Testis (tissue), 3 donors: ENCODE measurements around the gene UBD. TPM values are rescaled to one million over a fixed set of nuclear protein-coding genes. Genes with fewer than 3 reads are reported as not detected.

Experiments used
- DNase-seq: peaks from one replicate; pipeline ENCODE4 v3.0.0-alpha.2; 2019
- H3K27ac ChIP-seq, 2 donors: fragments of 200-600 bp; sonication (generic); one replicate each; pipeline ENCODE4 v1.5.1; 2019
- H3K27me3 ChIP-seq: fragments of 200-600 bp; sonication (generic); one replicate; pipeline ENCODE4 v1.5.1; 2019
- H3K36me3 ChIP-seq: fragments of 200-600 bp; sonication (generic); one replicate; pipeline ENCODE4 v1.5.1; 2017; ENCODE audit warnings: low read depth; ENCODE audit errors: missing control alignments
- H3K4me1 ChIP-seq: fragments of 200-600 bp; sonication (generic); one replicate; pipeline ENCODE4 v1.5.1; 2019
- H3K4me3 ChIP-seq, 2 donors: fragments of 200-600 bp; sonication (generic); one replicate each; pipeline ENCODE4 v1.5.1; 2017 to 2019
- H3K9me3 ChIP-seq: fragments of 200-600 bp; sonication (generic); one replicate; pipeline ENCODE4 v1.5.1; 2017
- CTCF ChIP-seq, 3 experiments: fragments of 450-650 bp in 2 of 3; fragments of 200-600 bp in 1 of 3; sonication (generic) in 1 of 3; IDR thresholded peaks; one replicate each; pipeline ENCODE4 v1.5.1; 2016 to 2019; ENCODE audit warnings: antibody characterized with exemption in 3 of 3, mild to moderate bottlenecking in 2 of 3, moderate library complexity in 1 of 3
- POLR2A ChIP-seq: fragments of 450-650 bp; IDR thresholded peaks from one replicate; pipeline ENCODE4 v1.6.1; 2017; ENCODE audit warnings: antibody characterized with exemption, mild to moderate bottlenecking, moderate library complexity
- WGBS, 2 donors: methylation state at CpG; one replicate each; pipeline ENCODE4 v1.1.5; 2018; 5-methylcytosine and 5-hydroxymethylcytosine counted together
- intact Hi-C: fragments of 100-400 bp; cut with DNase I; formaldehyde crosslinking; loops from one replicate; pipeline ENCODE4 v1.15.1; 2023; ENCODE audit warnings: low total_unique reads
- polyA plus RNA-seq: library from polyadenylated mRNA; stranded (reverse); fragments of 350-450 nt; fragmentation: Illumina TruSeq; extraction: RNeasy Lipid Tissue Mini Kit (QIAGEN cat#74804); gene quantifications from one replicate; pipeline ENCODE4 v1.2.3, GENCODE V29; 2014; ENCODE audit warnings: low read depth, low replicate concordance; ENCODE audit not compliant: insufficient read depth
- total RNA-seq, 2 donors: library from RNA; depleted of rRNA; stranded (reverse); fragments of >200 nt; gene quantifications; one replicate each; pipeline ENCODE4 v1.2.3, GENCODE V29; 2016

Gene UBD
- total and polyA plus RNA-seq, 3 donors from 2014 or later, result 0.25 to 8.0 TPM; not detected in 1

GRCh38 chr6:29547573-29547972, 12.0 kb downstream of the UBD start:
- no peak for TF ChIP-seq POLR2A
- TF ChIP-seq CTCF (IDR thresholded peaks at IDR 0.05), result no peak
- WGBS, 2 donors, result 45 to 56% methylated on average over 3 of the region's 3 CpGs
- H3K4me1 ChIP-seq, result no peaks in the 10 kb centered on the region

GRCh38 chr6:29537714-29538403, 21.7 kb downstream of the UBD start:
- H3K9me3 ChIP-seq, result no peaks in the 10 kb centered on the region
- intact Hi-C loops, result no loop called here
- DNase-seq, result no peak
- no peak for TF ChIP-seq CTCF (IDR thresholded peaks at IDR 0.05)
- TF ChIP-seq POLR2A, result no peak
- no peak overlapping the region for H3K27ac ChIP-seq
- no peaks in the 10 kb centered on the region for H3K27me3 ChIP-seq
- H3K4me1 ChIP-seq, result no peaks in the 10 kb centered on the region
- no peaks in the 10 kb centered on the region for H3K36me3 ChIP-seq
- 75 to 77% methylated on average over 4 of the region's 4 CpGs for WGBS, 2 donors
- H3K4me3 ChIP-seq, result no peak overlapping the region

More at GRCh38 chr6:29547573-29547972, 12.0 kb downstream of the UBD start:
- no peak for DNase-seq
- H3K9me3 ChIP-seq, result no peaks in the 10 kb centered on the region
- no peaks in the 10 kb centered on the region for H3K27me3 ChIP-seq
- no peak overlapping the region for H3K27ac ChIP-seq
- no peaks in the 10 kb centered on the region for H3K36me3 ChIP-seq
- H3K4me3 ChIP-seq, result no peak overlapping the region
- intact Hi-C loops, result no loop called here

- TF ChIP-seq CTCF (IDR thresholded peaks at IDR 0.05) (no peak), POLR2A (no peak)
- no peak overlapping the region for H3K4me3 ChIP-seq
- no peak overlapping the region for H3K27ac ChIP-seq
- H3K9me3 ChIP-seq, result no peaks in the 10 kb centered on the region
- intact Hi-C loops, result no loop called here
- H3K4me1 ChIP-seq, result no peaks in the 10 kb centered on the region
- no peaks in the 10 kb centered on the region for H3K36me3 ChIP-seq
- H3K27me3 ChIP-seq, result no peaks in the 10 kb centered on the region
- WGBS, 2 donors, result 59% methylated on average over 2 of the region's 2 CpGs; no CpG with 5 or more reads in 1 of the 2 donors
- no peak for DNase-seq
These were observed 27.1 kb downstream of the UBD start for GRCh38 chr6:29532320-29532951.

GRCh38 chr6:29531668-29532067, 27.9 kb downstream of the UBD start:
- 65 to 83% methylated on average over 1 to 3 of the region's 3 CpGs for WGBS, 2 donors

More at GRCh38 chr6:29531668-29532067, 27.9 kb downstream of the UBD start:
- DNase-seq, result no peak
- no peaks in the 10 kb centered on the region for H3K9me3 ChIP-seq
- H3K27ac ChIP-seq, result no peak overlapping the region
- no peaks in the 10 kb centered on the region for H3K4me1 ChIP-seq
- TF ChIP-seq POLR2A, result no peak
- TF ChIP-seq CTCF (IDR thresholded peaks at IDR 0.05), result no peak
- no peaks in the 10 kb centered on the region for H3K27me3 ChIP-seq
- H3K4me3 ChIP-seq, result no peak overlapping the region
- H3K36me3 ChIP-seq, result no peaks in the 10 kb centered on the region
- intact Hi-C loops, result no loop called here
